OCI-LY7 (cell line): ENCODE data around the gene GRID1.

ENCODE experiments used
- EZH2phosphoT487 ChIP-seq: fragments of 200-600 bp; sonication (generic); IDR thresholded peaks from 2 replicates; pipeline ENCODE4 v1.6.1; 2018; ENCODE audit warnings: low read depth, borderline replicate concordance, mild to moderate bottlenecking, mixed run types, antibody characterized with exemption, low read length, moderate library complexity, mixed read lengths
- TF ChIP-seq, protein P1 (sequence below): fragments of 200-600 bp; sonication (generic); conservative IDR thresholded peaks from 2 replicates; pipeline ENCODE4 v1.5.1; 2014; ENCODE audit warnings: mild to moderate bottlenecking, antibody characterized with exemption, low read length, moderate library complexity, mixed read lengths

DNA sequence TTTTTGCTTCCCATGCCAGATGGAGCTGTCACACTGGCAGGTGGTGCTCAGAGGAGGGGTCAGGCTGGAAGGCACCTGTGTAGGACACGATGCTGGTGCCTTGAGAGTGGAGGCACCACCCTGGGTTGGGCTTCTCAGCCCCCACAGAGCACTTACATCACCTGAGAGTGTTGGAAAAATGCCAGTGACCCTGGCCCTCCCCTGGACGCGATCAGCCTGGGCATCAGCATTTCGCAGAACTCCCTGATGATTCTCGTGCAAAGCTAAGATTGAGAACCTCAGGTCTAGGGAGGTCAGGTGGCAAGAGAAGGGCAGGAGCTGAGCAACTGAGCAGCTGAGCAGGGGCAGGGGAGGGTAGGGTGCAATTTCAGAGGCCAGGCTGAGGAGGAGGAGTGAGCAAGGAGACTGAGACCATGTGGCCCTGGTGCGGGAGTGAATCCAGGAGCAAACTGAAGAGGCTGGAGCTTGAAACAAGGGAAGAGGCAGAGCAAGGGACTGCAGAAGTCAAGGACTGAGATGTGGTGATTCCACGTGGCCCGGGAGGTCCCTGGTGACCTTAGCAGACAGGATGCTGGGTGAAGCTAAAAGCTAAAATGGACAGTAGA lies 24.7 kb upstream of the GRID1 start:
- TF ChIP-seq, protein P1, sequence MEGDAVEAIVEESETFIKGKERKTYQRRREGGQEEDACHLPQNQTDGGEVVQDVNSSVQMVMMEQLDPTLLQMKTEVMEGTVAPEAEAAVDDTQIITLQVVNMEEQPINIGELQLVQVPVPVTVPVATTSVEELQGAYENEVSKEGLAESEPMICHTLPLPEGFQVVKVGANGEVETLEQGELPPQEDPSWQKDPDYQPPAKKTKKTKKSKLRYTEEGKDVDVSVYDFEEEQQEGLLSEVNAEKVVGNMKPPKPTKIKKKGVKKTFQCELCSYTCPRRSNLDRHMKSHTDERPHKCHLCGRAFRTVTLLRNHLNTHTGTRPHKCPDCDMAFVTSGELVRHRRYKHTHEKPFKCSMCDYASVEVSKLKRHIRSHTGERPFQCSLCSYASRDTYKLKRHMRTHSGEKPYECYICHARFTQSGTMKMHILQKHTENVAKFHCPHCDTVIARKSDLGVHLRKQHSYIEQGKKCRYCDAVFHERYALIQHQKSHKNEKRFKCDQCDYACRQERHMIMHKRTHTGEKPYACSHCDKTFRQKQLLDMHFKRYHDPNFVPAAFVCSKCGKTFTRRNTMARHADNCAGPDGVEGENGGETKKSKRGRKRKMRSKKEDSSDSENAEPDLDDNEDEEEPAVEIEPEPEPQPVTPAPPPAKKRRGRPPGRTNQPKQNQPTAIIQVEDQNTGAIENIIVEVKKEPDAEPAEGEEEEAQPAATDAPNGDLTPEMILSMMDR: no peak
- TF ChIP-seq EZH2phosphoT487: no peak
